ENCODE data around the gene SRPX.
A peak's percentile ranks its signal among the peaks of the same experiment; 100 is the strongest.

SRPX gene, protein sequence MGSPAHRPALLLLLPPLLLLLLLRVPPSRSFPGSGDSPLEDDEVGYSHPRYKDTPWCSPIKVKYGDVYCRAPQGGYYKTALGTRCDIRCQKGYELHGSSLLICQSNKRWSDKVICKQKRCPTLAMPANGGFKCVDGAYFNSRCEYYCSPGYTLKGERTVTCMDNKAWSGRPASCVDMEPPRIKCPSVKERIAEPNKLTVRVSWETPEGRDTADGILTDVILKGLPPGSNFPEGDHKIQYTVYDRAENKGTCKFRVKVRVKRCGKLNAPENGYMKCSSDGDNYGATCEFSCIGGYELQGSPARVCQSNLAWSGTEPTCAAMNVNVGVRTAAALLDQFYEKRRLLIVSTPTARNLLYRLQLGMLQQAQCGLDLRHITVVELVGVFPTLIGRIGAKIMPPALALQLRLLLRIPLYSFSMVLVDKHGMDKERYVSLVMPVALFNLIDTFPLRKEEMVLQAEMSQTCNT

GRCh38 chrX:38220415-38221390 is at the start of gene SRPX:
Gene SRPX, minus strand, starts transcription at chrX:38220871. Its CDS starts 79 bp downstream, at chrX:38220792.
- no peak for TF ChIP-seq ZFX (IDR thresholded peaks at IDR 0.05; ENCODE audit: borderline replicate concordance)
- TF ChIP-seq, protein P1, sequence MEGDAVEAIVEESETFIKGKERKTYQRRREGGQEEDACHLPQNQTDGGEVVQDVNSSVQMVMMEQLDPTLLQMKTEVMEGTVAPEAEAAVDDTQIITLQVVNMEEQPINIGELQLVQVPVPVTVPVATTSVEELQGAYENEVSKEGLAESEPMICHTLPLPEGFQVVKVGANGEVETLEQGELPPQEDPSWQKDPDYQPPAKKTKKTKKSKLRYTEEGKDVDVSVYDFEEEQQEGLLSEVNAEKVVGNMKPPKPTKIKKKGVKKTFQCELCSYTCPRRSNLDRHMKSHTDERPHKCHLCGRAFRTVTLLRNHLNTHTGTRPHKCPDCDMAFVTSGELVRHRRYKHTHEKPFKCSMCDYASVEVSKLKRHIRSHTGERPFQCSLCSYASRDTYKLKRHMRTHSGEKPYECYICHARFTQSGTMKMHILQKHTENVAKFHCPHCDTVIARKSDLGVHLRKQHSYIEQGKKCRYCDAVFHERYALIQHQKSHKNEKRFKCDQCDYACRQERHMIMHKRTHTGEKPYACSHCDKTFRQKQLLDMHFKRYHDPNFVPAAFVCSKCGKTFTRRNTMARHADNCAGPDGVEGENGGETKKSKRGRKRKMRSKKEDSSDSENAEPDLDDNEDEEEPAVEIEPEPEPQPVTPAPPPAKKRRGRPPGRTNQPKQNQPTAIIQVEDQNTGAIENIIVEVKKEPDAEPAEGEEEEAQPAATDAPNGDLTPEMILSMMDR (IDR thresholded peaks at IDR 0.05), result no peak
- H3K27ac ChIP-seq, result no peak within 1 kb of the TSS

- H3K27ac ChIP-seq, result no peak overlapping the region
- TF ChIP-seq, protein P1 (IDR thresholded peaks at IDR 0.05), result no peak
- no peak for TF ChIP-seq ZFX (IDR thresholded peaks at IDR 0.05; ENCODE audit: borderline replicate concordance)
These were observed 47.3 kb upstream of the SRPX start for GRCh38 chrX:38268011-38268410.

GRCh38 chrX:38262715-38263620 is 42.3 kb upstream of the SRPX start:
- H3K27ac ChIP-seq, result no peak overlapping the region
- TF ChIP-seq ZFX (IDR thresholded peaks at IDR 0.05; ENCODE audit: borderline replicate concordance), result no peak
- TF ChIP-seq, protein P1 (IDR thresholded peaks at IDR 0.05), result no peak

GRCh38 chrX:38260231-38260630 is 39.6 kb upstream of the SRPX start:
- TF ChIP-seq, protein P1 (IDR thresholded peaks at IDR 0.05), result peak; percentile 60
- TF ChIP-seq ZFX (IDR thresholded peaks at IDR 0.05; ENCODE audit: borderline replicate concordance), result no peak
- no peak overlapping the region for H3K27ac ChIP-seq

- no peak for TF ChIP-seq ZFX (IDR thresholded peaks at IDR 0.05; ENCODE audit: borderline replicate concordance)
- TF ChIP-seq, protein P1 (IDR thresholded peaks at IDR 0.05), result no peak
These were observed 35.3 kb upstream of the SRPX start for GRCh38 chrX:38256019-38256418.

GRCh38 chrX:38249965-38250364 is 29.3 kb upstream of the SRPX start:
- TF ChIP-seq, protein P1 (IDR thresholded peaks at IDR 0.05), result no peak
- H3K27ac ChIP-seq, result no peak overlapping the region

More at GRCh38 chrX:38256019-38256418, 35.3 kb upstream of the SRPX start:
- no peak overlapping the region for H3K27ac ChIP-seq
